CD4-positive, alpha-beta T cell treated with Interleukin-10 for 1 hour (primary cell): ENCODE data around the gene GRM8.
"Not testable (repeated sequence)": the region's sequence is repeated elsewhere in the genome, so short reads cannot be mapped to it uniquely, and the experiment has no call there.

Experiments
- DNase-seq: peaks from one replicate; pipeline ENCODE4 v3.0.0-alpha.2; 2020

The GRM8 gene

GRCh38 chr7:126702242-126703016 lies 550.3 kb downstream of the GRM8 start:
- DNase-seq, result no peak

- peak; percentile 54 for DNase-seq
Measured at GRCh38 chr7:126700807-126701604, 551.7 kb downstream of the GRM8 start.

- DNase-seq, result no peak
Measured at GRCh38 chr7:126699707-126700106, 553.0 kb downstream of the GRM8 start.

GRCh38 chr7:126698909-126699308 lies 553.8 kb downstream of the GRM8 start:
- DNase-seq, result no peak

- no peak for DNase-seq
Measured at GRCh38 chr7:126698446-126698845, 554.3 kb downstream of the GRM8 start.

GRCh38 chr7:126696256-126697038 lies 556.3 kb downstream of the GRM8 start:
- DNase-seq, result no peak

- DNase-seq, result no peak
Measured at GRCh38 chr7:126690848-126691751, 561.6 kb downstream of the GRM8 start.

- no peak for DNase-seq
Measured at GRCh38 chr7:126690104-126690503, 562.6 kb downstream of the GRM8 start.

- DNase-seq, result no peak
Measured at GRCh38 chr7:126689037-126689436, 563.7 kb downstream of the GRM8 start.

GRCh38 chr7:126686474-126686873 lies 566.3 kb downstream of the GRM8 start:
- DNase-seq, result no peak

- no peak for DNase-seq
Measured at GRCh38 chr7:126685596-126685995, 567.1 kb downstream of the GRM8 start.

- DNase-seq, result no peak
Measured at GRCh38 chr7:126685018-126685573, 567.6 kb downstream of the GRM8 start.

- no peak for DNase-seq
Measured at GRCh38 chr7:126682176-126682575, 570.6 kb downstream of the GRM8 start.

GRCh38 chr7:126668762-126669161 lies 584.0 kb downstream of the GRM8 start:
- not testable (repeated sequence) for DNase-seq

- no peak for DNase-seq
Measured at GRCh38 chr7:126668367-126668752, 584.4 kb downstream of the GRM8 start.

GRCh38 chr7:126667742-126668366 lies 584.9 kb downstream of the GRM8 start:
- DNase-seq, result no peak

GRCh38 chr7:126662856-126663255 lies 589.9 kb downstream of the GRM8 start:
- no peak for DNase-seq

- DNase-seq, result no peak
Measured at GRCh38 chr7:126659124-126659523, 593.6 kb downstream of the GRM8 start.

- no peak for DNase-seq
Measured at GRCh38 chr7:126658684-126659083, 594.1 kb downstream of the GRM8 start.

GRCh38 chr7:126657599-126658358 lies 595.0 kb downstream of the GRM8 start:
- no peak for DNase-seq

GRCh38 chr7:126657137-126657536 lies 595.6 kb downstream of the GRM8 start:
- DNase-seq, result no peak
